HEK293 (cell line): ENCODE measurements around the gene SHROOM3.

Experiments used
- CTCF ChIA-PET: fragments of 350-600 bp; formaldehyde crosslinking; extraction: SDS; loops from one replicate; lab custom pipeline; 2021; ENCODE audit warnings: antibody characterized with exemption; lab: Yijun Ruan, JAX
- POLR2A ChIA-PET: fragments of 300-600 bp; formaldehyde crosslinking; extraction: SDS; loops from one replicate; lab custom pipeline; 2020; ENCODE audit warnings: antibody characterized with exemption, inconsistent platforms; lab: Yijun Ruan, JAX
- H3K27ac ChIP-seq: fragments of 200-500 bp; sonication (Bioruptor generic); 2 replicates; pipeline ENCODE4 v1.5.1; 2014; ENCODE audit warnings: low read depth, low read length, control low read depth, inconsistent platforms; ENCODE audit errors: extremely low read depth
- H3K36me3 ChIP-seq, 2 experiments: fragments of 200-500 bp in 1 of 2; sonication (Bioruptor generic) in 1 of 2; 1 replicate in 1 of 2; 2 replicates in 1 of 2; pipeline ENCODE4 v1.5.1; 2014 to 2017; ENCODE audit warnings: inconsistent platforms in 2 of 2, low read length in 2 of 2; ENCODE audit not compliant: control insufficient read depth in 2 of 2, insufficient read depth in 1 of 2
- H3K4me1 ChIP-seq: fragments of 200-500 bp; sonication (Bioruptor generic); 2 replicates; pipeline ENCODE4 v1.5.1; 2014; ENCODE audit warnings: mild to moderate bottlenecking, low read length, inconsistent platforms; ENCODE audit not compliant: control insufficient read depth, insufficient read depth
- H3K4me3 ChIP-seq: 2 replicates; pipeline ENCODE4 v1.5.1; 2011; ENCODE audit warnings: low read depth, mild to moderate bottlenecking, control low read depth, low read length, moderate library complexity
- H3K9me3 ChIP-seq: fragments of 200-500 bp; sonication (Bioruptor generic); 2 replicates; pipeline ENCODE4 v1.5.1; 2014; ENCODE audit warnings: low read depth, low read length, inconsistent platforms; ENCODE audit not compliant: control insufficient read depth, insufficient read depth
- ZBTB6 ChIP-seq: fragments of 450-650 bp; formaldehyde crosslinking; IDR thresholded peaks from 2 replicates; pipeline ENCODE4 v1.5.1; 2017; ENCODE audit warnings: missing biosample characterization, missing genetic modification characterization
- ZIC2 ChIP-seq: fragments of 450-650 bp; formaldehyde crosslinking; IDR thresholded peaks from 2 replicates; pipeline ENCODE4 v1.5.1; 2016; ENCODE audit warnings: missing biosample characterization, missing genetic modification characterization
- ZNF121 ChIP-seq: fragments of 450-650 bp; formaldehyde crosslinking; IDR thresholded peaks from 2 replicates; pipeline ENCODE4 v1.5.1; 2016; ENCODE audit warnings: missing biosample characterization, missing genetic modification characterization
- ZNF140 ChIP-seq: fragments of 450-650 bp; formaldehyde crosslinking; IDR thresholded peaks from 2 replicates; pipeline ENCODE4 v1.5.1; 2016; ENCODE audit warnings: missing biosample characterization, missing genetic modification characterization
- ZNF266 ChIP-seq: fragments of 450-650 bp; formaldehyde crosslinking; IDR thresholded peaks from 2 replicates; pipeline ENCODE4 v1.5.1; 2016; ENCODE audit warnings: missing biosample characterization, missing genetic modification characterization, low read depth
- ZNF280D ChIP-seq: fragments of 450-650 bp; formaldehyde crosslinking; IDR thresholded peaks from 2 replicates; pipeline ENCODE4 v1.5.1; 2016; ENCODE audit warnings: missing biosample characterization, missing genetic modification characterization
- ZNF350 ChIP-seq: fragments of 450-650 bp; formaldehyde crosslinking; IDR thresholded peaks from 2 replicates; pipeline ENCODE4 v1.5.0; 2017; ENCODE audit warnings: missing biosample characterization, mild to moderate bottlenecking, missing genetic modification characterization
- ZNF529 ChIP-seq: fragments of 450-650 bp; formaldehyde crosslinking; IDR thresholded peaks from 2 replicates; pipeline ENCODE4 v1.5.1; 2017; ENCODE audit warnings: missing genetic modification characterization, missing biosample characterization; ENCODE audit not compliant: insufficient replicate concordance
- ZNF561 ChIP-seq: fragments of 450-650 bp; IDR thresholded peaks from 2 replicates; pipeline ENCODE4 v1.5.1; 2018; ENCODE audit warnings: missing biosample characterization, missing genetic modification characterization, borderline replicate concordance
- ZNF571 ChIP-seq: fragments of 450-650 bp; formaldehyde crosslinking; IDR thresholded peaks from 2 replicates; pipeline ENCODE4 v1.5.0; 2017; ENCODE audit warnings: missing biosample characterization, missing genetic modification characterization
- ZNF600 ChIP-seq: fragments of 450-650 bp; formaldehyde crosslinking; IDR thresholded peaks from 2 replicates; pipeline ENCODE4 v1.5.1; 2016; ENCODE audit warnings: missing biosample characterization, missing genetic modification characterization
- ZNF624 ChIP-seq: fragments of 450-650 bp; formaldehyde crosslinking; IDR thresholded peaks from 2 replicates; pipeline ENCODE4 v1.5.1; 2017; ENCODE audit warnings: missing biosample characterization, missing genetic modification characterization
- ZNF626 ChIP-seq: fragments of 450-650 bp; sonication (Bioruptor Pico); formaldehyde crosslinking; IDR thresholded peaks from 2 replicates; pipeline ENCODE4 v1.5.1; 2018; ENCODE audit warnings: missing biosample characterization, missing genetic modification characterization, inconsistent platforms
- ZNF660 ChIP-seq: fragments of 450-650 bp; IDR thresholded peaks from 2 replicates; pipeline ENCODE4 v1.5.1; 2018; ENCODE audit warnings: missing biosample characterization, mild to moderate bottlenecking, missing genetic modification characterization
- ZNF670 ChIP-seq: fragments of 450-650 bp; formaldehyde crosslinking; IDR thresholded peaks from 2 replicates; pipeline ENCODE4 v1.5.1; 2016; ENCODE audit warnings: missing biosample characterization, missing genetic modification characterization, low read depth
- ZNF701 ChIP-seq: fragments of 450-650 bp; formaldehyde crosslinking; IDR thresholded peaks from 2 replicates; pipeline ENCODE4 v1.5.1; 2016; ENCODE audit warnings: missing biosample characterization, missing genetic modification characterization
- ZNF837 ChIP-seq: fragments of 450-650 bp; formaldehyde crosslinking; IDR thresholded peaks from 2 replicates; pipeline ENCODE4 v1.5.1; 2016; ENCODE audit warnings: missing biosample characterization, missing genetic modification characterization
- TF ChIP-seq, protein P1 (sequence below): sonication (generic); formaldehyde crosslinking; IDR thresholded peaks from 2 replicates; pipeline ENCODE4 v1.8.1; 2022; ENCODE audit warnings: mild to moderate bottlenecking, moderate library complexity, missing genetic modification reagents
- TF ChIP-seq, protein P2 (sequence below): fragments of 450-650 bp; formaldehyde crosslinking; IDR thresholded peaks from 2 replicates; pipeline ENCODE4 v1.5.1; 2017; ENCODE audit warnings: missing biosample characterization, missing genetic modification characterization
- TF ChIP-seq, protein P3 (sequence below): fragments of 450-650 bp; formaldehyde crosslinking; IDR thresholded peaks from 2 replicates; pipeline ENCODE4 v1.5.1; 2016; ENCODE audit warnings: missing biosample characterization, missing genetic modification characterization

The SHROOM3 gene

DNA sequence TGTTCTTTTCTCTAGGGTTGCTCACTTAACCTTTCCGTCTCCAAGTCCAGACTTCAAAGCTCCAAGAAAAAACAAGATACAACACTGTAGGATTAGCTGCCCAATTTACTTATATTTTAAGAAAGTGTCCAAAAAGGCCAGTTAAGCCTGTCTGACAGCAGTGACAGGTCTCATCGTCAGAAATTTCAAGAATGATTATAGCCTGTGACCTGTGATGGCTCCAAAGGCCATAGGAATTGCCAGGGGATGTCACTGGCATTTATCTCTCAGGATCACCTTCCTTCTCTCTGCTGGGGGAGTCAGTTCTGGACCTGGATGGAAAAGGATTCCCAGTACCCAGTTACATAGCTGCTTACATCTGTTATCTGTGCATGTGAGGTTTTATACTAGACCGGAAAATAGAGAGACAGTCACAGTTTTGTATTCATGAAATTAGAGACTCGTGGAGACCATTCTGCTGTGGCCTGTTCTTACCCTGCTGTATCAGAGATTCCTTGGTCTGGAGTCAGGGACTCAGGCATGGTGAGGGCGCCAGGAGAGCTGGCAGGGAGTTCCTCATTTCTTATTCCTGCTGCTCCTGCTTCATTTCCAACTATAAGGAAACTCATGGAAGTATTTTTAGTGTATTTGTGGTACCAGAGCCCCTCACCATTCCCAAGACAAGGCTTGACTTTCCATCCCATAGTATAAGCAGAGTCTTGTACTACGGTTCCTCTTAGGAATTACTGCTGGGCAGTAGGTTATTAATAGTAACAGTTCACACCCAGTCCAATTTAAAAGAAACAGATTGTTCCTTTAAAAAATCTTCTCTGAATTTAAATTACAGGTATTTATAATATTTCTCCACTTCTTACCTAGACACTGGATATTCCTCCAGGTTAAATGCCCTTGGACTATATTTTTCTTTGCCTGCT lies 220.8 kb downstream of the SHROOM3 start (continued):
- TF ChIP-seq, protein P1, sequence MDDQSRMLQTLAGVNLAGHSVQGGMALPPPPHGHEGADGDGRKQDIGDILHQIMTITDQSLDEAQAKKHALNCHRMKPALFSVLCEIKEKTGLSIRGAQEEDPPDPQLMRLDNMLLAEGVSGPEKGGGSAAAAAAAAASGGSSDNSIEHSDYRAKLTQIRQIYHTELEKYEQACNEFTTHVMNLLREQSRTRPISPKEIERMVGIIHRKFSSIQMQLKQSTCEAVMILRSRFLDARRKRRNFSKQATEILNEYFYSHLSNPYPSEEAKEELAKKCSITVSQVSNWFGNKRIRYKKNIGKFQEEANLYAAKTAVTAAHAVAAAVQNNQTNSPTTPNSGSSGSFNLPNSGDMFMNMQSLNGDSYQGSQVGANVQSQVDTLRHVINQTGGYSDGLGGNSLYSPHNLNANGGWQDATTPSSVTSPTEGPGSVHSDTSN (CRISPR knock-in tag): no peak
- TF ChIP-seq ZIC2: no peak

GRCh38 chr4:76657443-76657842 lies 222.4 kb downstream of the SHROOM3 start:
- H3K4me3 ChIP-seq: no peak overlapping the region
- no peaks in the 10 kb centered on the region for H3K9me3 ChIP-seq
- ChIA-PET POLR2A (no interaction called here), CTCF (no interaction called here)
- H3K4me1 ChIP-seq: no peaks in the 10 kb centered on the region; the same call in 1 of the 2 replicates
- no peaks in the 10 kb centered on the region for H3K36me3 ChIP-seq
- TF ChIP-seq ZNF701 (tag by site-specific recombination): no peak
- no peak for TF ChIP-seq ZNF266 (tag by site-specific recombination)
- TF ChIP-seq ZNF529: no peak
- TF ChIP-seq ZNF624 (tag by site-specific recombination): no peak
- TF ChIP-seq ZNF626 (tag by site-specific recombination): no peak
- no peak for TF ChIP-seq ZNF571
- TF ChIP-seq ZNF140 (tag by site-specific recombination): no peak
- TF ChIP-seq ZNF600: no peak
- TF ChIP-seq, protein P2, sequence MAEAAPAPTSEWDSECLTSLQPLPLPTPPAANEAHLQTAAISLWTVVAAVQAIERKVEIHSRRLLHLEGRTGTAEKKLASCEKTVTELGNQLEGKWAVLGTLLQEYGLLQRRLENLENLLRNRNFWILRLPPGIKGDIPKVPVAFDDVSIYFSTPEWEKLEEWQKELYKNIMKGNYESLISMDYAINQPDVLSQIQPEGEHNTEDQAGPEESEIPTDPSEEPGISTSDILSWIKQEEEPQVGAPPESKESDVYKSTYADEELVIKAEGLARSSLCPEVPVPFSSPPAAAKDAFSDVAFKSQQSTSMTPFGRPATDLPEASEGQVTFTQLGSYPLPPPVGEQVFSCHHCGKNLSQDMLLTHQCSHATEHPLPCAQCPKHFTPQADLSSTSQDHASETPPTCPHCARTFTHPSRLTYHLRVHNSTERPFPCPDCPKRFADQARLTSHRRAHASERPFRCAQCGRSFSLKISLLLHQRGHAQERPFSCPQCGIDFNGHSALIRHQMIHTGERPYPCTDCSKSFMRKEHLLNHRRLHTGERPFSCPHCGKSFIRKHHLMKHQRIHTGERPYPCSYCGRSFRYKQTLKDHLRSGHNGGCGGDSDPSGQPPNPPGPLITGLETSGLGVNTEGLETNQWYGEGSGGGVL (tag by site-specific recombination): no peak
- no peak for TF ChIP-seq ZNF561 (tag by site-specific recombination)
- TF ChIP-seq ZBTB6 (tag by site-specific recombination): no peak
- no peak for TF ChIP-seq ZNF660 (tag by site-specific recombination)
- no peak overlapping the region for H3K27ac ChIP-seq

DNA sequence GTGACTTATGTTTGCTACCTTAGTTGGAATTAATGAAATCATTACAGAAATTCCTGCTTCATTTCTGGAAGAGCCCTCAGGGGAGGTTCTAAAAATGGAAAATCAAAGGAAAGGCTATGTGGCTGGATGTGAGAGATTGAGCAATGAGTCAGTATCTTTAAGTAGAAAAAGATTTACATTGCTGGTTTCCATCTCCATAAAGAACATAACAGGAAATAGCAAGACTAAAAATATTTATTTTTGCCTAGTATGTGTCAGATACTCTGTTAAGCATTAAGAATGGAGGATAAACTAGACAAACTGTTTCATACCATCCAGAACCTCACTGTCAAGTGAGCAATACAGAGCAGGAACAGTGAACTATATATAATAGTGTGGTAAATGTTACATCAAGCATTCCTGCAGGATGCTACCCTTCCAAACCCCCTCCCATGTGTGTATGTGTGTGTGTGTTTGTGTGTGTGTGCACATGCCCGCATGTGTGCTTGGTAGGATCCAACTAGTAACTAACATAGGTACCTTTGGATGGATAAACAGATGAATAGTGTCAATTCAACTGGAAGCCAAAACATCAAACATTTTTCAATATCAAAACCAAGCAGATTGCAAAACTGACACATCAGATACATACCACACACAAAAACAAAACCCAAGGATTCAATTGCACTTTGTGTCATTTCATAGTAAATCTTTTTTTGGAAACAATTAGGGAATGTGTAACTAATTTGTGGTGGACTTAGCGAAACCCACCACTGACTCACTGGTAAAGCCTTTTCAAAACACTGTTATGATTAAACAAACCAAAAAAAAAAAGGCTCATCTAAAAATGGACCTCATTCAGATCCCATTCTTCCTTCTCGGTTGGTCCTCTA lies 223.4 kb downstream of the SHROOM3 start:
- no peak for TF ChIP-seq ZNF280D (tag by site-specific recombination)
- no peak for TF ChIP-seq ZBTB6 (tag by site-specific recombination)
- TF ChIP-seq ZNF837 (tag by site-specific recombination): no peak
- TF ChIP-seq, protein P3, sequence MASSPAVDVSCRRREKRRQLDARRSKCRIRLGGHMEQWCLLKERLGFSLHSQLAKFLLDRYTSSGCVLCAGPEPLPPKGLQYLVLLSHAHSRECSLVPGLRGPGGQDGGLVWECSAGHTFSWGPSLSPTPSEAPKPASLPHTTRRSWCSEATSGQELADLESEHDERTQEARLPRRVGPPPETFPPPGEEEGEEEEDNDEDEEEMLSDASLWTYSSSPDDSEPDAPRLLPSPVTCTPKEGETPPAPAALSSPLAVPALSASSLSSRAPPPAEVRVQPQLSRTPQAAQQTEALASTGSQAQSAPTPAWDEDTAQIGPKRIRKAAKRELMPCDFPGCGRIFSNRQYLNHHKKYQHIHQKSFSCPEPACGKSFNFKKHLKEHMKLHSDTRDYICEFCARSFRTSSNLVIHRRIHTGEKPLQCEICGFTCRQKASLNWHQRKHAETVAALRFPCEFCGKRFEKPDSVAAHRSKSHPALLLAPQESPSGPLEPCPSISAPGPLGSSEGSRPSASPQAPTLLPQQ (tag by site-specific recombination): no peak
- no peak for TF ChIP-seq ZNF266 (tag by site-specific recombination)
- no peak for TF ChIP-seq ZNF121 (tag by site-specific recombination)
- TF ChIP-seq ZNF350 (tag by site-specific recombination): no peak
- TF ChIP-seq ZNF670 (tag by site-specific recombination): no peak
- TF ChIP-seq, all 188 proteins: peak for 0
- Histone ChIP-seq H3K4me1 (no peaks in the 10 kb centered on the region; the same call in 1 of the 2 replicates), H3K4me3 (no peak overlapping the region), H3K36me3 (no peaks in the 10 kb centered on the region), H3K27ac (no peak overlapping the region), H3K9me3 (no peaks in the 10 kb centered on the region)
- CTCF ChIA-PET: no interaction called here
- POLR2A ChIA-PET: no interaction called here
